BLaER1 (cell line): ENCODE results near the gene PTPN20.

ENCODE experiments used
- H3K27ac ChIP-seq: shearing (Covaris generic); formaldehyde crosslinking; 2 replicates; pipeline ENCODE4 v1.8.1; 2022
- H3K27me3 ChIP-seq: shearing (Covaris generic); formaldehyde crosslinking; 2 replicates; pipeline ENCODE4 v1.8.1; 2022
- H3K36me3 ChIP-seq: shearing (Covaris generic); formaldehyde crosslinking; 2 replicates; pipeline ENCODE4 v1.8.1; 2022
- H3K4me1 ChIP-seq: shearing (Covaris generic); formaldehyde crosslinking; 2 replicates; pipeline ENCODE4 v1.8.1; 2022
- H3K4me2 ChIP-seq: shearing (Covaris generic); formaldehyde crosslinking; 2 replicates; pipeline ENCODE4 v1.8.1; 2022
- H3K4me3 ChIP-seq: shearing (Covaris generic); formaldehyde crosslinking; 2 replicates; pipeline ENCODE4 v1.8.1; 2022
- H3K9ac ChIP-seq: shearing (Covaris generic); formaldehyde crosslinking; 2 replicates; pipeline ENCODE4 v1.8.1; 2022
- H3K9me3 ChIP-seq: shearing (Covaris generic); formaldehyde crosslinking; 2 replicates; pipeline ENCODE4 v1.8.1; 2022
- H4K20me1 ChIP-seq: shearing (Covaris generic); formaldehyde crosslinking; 2 replicates; pipeline ENCODE4 v1.8.1; 2022
- Cebpa-rat ChIP-seq: shearing (Covaris generic); IDR thresholded peaks from 2 replicates; pipeline ENCODE4 v1.8.1; 2022

PTPN20 gene

DNA sequence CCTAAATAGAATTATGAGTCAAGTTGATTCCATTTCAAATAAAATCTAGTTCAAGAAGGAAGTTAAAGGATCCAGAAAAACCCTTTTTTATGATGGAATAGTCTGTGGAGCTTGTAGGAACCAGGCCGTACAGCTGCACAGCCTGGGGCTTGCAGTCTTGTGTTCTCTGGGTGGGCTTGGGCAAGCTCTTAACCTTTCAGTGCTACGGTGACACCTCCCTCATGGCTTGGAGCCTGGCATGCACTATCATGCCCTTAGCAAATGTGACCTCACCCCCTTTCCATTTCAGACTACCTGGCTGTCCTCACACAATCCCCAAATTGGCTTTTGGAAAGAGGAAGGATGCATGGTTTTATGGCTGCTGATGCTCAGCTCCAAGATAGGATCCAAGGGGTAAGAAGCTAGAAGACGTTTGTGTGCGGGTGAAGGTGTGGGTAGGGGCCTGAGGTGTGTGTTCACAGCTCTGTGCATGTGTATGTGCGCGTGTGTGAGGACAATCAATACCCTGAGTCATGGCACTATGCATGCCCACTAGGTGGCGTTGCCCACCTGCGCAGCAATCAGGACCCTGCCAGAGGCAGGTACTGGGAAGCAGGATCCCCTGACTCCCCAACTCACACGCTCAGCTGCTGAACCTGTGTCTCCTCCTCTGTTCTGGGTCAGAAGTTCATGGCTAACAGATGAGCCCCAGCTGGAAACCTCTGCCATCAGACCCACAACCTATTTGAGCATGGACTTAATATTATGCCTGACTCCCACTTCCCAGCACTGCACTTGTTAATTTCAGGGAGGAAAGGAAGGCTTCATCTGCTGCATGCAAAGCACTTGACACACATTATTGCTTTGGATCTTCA lies 113.4 kb downstream of the PTPN20 start:
- Histone ChIP-seq H3K4me1 (peaks cover 12% of the 10 kb centered on the region), H3K27ac (no peak overlapping the region), H3K4me2 (no peak overlapping the region), H3K27me3 (no peaks in the 10 kb centered on the region), H3K9ac (no peak overlapping the region), H3K9me3 (no peaks in the 10 kb centered on the region), H3K36me3 (no peaks in the 10 kb centered on the region), H3K4me3 (no peak overlapping the region), H4K20me1 (no peaks in the 10 kb centered on the region)
- TF ChIP-seq Cebpa-rat: no peak

DNA sequence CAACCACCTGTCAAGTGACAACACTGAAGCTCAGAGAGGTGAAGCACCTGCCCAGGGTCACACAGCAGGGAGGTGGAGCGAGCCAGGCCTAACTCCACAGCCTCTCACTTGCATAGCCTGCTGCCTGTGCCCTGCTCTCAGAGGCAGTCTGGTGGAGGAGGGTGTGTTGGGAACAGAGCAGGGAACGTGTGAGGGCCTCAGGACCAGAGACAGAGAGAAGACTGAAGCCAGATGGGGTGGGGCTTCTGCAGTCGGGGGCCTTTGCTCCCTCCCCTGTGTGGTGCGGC lies 114.0 kb downstream of the PTPN20 start:
- no peaks in the 10 kb centered on the region for H3K9me3 ChIP-seq
- H4K20me1 ChIP-seq: no peaks in the 10 kb centered on the region
- H3K36me3 ChIP-seq: no peaks in the 10 kb centered on the region
- H3K27me3 ChIP-seq: no peaks in the 10 kb centered on the region
- H3K4me2 ChIP-seq: no peak overlapping the region
- H3K27ac ChIP-seq: no peak overlapping the region
- peaks cover 13% of the 10 kb centered on the region for H3K4me1 ChIP-seq
- TF ChIP-seq Cebpa-rat: no peak
- H3K4me3 ChIP-seq: no peak overlapping the region
- H3K9ac ChIP-seq: no peak overlapping the region

DNA sequence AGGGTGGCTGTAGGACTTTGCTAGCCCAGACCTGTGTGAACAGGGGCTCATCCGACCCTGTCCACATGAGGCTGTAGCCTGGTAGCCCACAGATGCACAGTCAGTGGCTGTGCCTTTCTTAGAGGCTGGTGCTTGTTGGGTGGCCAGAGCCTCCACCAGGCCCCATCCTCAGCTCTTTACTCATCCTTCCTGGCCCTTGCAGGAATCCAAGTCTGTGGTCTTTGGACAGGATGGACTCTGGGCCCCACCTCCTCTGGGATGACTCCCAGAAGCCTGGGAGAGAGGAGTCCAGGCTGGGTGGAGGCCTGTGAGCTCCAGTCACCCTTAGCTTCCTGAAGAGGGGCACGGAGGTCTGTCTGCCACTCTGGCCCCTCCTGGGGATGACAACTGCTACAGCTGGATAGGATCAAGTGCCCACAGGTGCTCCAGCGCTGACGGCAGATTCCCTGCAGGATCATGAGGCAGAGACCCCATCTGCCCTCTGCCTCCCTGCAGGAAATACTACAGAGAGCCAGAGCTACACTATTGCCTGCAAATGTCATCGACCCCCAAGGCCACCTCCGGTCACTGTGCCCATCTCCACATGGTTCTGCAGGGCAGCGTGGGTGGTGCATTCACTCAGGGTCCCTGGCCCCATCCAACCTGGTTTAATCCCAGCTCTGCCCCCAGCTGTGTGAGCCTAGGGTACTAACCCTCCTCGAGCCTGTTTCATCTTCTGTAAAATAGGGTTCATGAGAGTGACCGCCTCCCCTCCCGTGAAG lies 114.5 kb downstream of the PTPN20 start:
- Histone ChIP-seq H4K20me1 (no peaks in the 10 kb centered on the region), H3K27me3 (no peaks in the 10 kb centered on the region), H3K4me1 (peaks cover 13% of the 10 kb centered on the region), H3K27ac (no peak overlapping the region), H3K4me2 (no peak overlapping the region), H3K4me3 (no peak overlapping the region), H3K36me3 (no peaks in the 10 kb centered on the region), H3K9me3 (no peaks in the 10 kb centered on the region), H3K9ac (no peak overlapping the region)
- no peak for TF ChIP-seq Cebpa-rat

DNA sequence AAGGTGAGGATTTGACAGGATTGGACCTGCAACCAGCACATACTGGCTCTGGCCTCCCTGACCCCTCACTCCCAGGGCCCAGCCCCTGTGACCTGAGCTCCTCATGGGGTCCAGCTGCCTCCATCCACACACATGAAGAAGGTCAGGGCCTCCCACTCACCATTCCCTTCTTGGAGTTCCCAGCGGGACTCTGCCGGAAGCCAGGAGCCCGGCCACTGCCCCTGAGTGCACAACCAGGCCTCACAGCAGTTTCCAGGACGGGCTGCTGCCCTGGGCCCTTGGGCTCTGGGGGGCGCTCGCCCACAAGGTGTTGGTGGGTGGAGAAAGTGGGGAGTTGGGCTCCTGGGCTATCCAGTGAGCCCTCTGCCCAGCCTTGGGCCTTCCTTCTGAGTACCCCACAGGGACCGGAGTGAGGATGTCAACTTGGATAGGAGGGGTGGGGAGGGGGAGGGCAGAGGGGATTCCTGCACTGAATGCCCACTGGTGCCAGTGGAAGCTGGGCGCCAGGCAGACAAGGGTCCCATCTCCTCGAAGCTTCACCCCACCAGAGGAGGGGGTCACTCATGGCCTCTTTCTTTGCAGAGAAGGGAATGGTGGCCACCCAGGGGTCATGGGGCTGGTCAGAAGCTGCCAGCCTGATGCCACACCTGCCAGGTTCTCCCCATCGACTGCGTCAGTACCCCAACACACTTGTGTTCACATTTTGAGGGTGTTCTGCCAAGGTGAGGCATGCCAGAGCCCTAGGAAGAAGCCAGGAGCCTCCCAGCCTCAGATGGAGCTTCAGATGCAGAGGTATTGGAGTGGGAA lies 115.3 kb downstream of the PTPN20 start:
- H3K9ac ChIP-seq: no peak overlapping the region
- no peak overlapping the region for H3K4me3 ChIP-seq
- H4K20me1 ChIP-seq: no peaks in the 10 kb centered on the region
- no peak overlapping the region for H3K27ac ChIP-seq
- H3K9me3 ChIP-seq: no peaks in the 10 kb centered on the region
- no peaks in the 10 kb centered on the region for H3K36me3 ChIP-seq
- no peaks in the 10 kb centered on the region for H3K27me3 ChIP-seq
- TF ChIP-seq Cebpa-rat: no peak
- no peak overlapping the region for H3K4me2 ChIP-seq
- H3K4me1 ChIP-seq: peaks cover 13% of the 10 kb centered on the region

DNA sequence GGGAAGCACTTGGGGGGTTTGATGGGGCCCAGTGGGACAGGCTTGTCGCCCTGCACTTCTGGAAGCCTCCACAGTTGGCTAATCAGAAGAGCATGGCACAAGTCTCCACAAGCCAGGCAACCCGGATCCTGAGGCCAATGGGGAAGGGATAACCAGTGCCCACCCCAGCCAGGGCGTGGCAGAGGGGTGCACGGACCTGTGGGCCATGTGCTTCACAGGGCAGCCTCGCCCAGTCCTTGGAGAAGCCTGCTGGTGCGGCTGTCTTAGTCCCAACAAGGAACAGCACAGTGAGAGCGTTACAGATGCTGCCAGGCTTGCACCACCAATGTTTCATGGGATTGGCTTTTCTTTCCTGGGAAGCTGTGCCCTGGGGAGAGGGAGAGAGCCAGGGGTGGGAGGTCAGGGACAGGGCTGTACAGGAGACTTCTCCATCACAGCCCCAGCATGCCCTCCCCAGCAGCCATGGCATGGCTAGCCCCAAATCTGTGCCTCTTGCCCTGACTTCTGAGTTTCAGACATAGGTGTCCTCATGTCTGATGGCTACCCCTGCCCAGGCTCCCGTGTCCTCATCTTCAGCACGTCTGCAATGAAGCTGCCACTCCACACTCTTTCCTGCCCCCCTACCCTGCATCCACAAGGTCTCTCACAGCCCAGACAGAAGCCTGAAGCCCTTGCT lies 116.0 kb downstream of the PTPN20 start:
- Histone ChIP-seq H3K36me3 (no peaks in the 10 kb centered on the region), H3K27ac (no peak overlapping the region), H3K4me2 (no peak overlapping the region)

DNA sequence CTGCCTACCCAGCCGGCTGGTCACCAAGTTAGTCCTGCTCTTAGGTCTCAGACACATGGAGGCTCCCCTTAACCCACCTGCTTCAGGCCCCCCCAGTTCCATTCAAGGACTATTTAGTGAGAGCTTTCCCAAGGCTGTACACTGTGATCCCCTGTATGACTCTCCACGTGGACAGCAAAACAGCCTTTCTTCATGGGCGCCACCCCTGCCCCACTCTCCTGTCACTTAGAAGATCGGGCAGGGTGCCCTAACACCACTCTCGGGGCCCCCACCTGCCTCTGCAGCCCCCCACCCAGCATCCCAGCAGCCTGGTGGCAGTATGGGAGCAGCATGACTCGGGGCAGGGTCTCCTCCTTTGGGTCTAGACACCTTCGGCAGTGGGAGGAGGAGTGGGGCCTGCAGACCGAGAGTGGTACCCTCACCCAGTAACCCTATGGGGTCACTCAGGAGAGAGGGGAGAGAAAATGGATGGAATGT lies 116.6 kb downstream of the PTPN20 start:
- no peak for TF ChIP-seq Cebpa-rat
- peaks cover 13% of the 10 kb centered on the region for H3K4me1 ChIP-seq
- no peaks in the 10 kb centered on the region for H3K9me3 ChIP-seq
- no peak overlapping the region for H3K9ac ChIP-seq
- H3K4me2 ChIP-seq: no peak overlapping the region
- H4K20me1 ChIP-seq: no peaks in the 10 kb centered on the region
- H3K4me3 ChIP-seq: no peak overlapping the region
- no peaks in the 10 kb centered on the region for H3K36me3 ChIP-seq
- H3K27me3 ChIP-seq: no peaks in the 10 kb centered on the region
- H3K27ac ChIP-seq: no peak overlapping the region

More for the DNA sequence above, 116.0 kb downstream of the PTPN20 start:
- Histone ChIP-seq H4K20me1 (no peaks in the 10 kb centered on the region), H3K27me3 (no peaks in the 10 kb centered on the region), H3K4me1 (peaks cover 13% of the 10 kb centered on the region), H3K9ac (no peak overlapping the region), H3K9me3 (no peaks in the 10 kb centered on the region), H3K4me3 (no peak overlapping the region)
- TF ChIP-seq Cebpa-rat: no peak

DNA sequence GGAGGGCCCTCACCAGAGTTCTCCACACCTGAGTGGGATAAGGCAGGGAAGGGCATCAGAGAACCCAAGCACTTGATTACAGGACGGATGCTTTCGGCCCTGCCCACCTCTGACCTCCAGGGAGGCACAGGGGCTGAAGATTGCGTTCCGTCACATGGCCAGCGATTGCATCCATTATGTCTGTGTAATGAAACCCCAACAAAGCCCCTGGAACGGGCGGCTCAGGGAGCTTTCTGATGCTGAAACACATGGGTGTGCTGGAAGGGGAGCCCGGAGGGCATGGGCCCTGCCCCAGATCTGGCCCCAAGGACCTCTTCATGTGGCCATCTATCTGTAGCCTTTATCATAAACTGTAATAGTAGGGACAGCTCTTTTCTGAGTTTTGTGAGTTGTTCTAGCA lies 117.2 kb downstream of the PTPN20 start:
- TF ChIP-seq Cebpa-rat: no peak

DNA sequence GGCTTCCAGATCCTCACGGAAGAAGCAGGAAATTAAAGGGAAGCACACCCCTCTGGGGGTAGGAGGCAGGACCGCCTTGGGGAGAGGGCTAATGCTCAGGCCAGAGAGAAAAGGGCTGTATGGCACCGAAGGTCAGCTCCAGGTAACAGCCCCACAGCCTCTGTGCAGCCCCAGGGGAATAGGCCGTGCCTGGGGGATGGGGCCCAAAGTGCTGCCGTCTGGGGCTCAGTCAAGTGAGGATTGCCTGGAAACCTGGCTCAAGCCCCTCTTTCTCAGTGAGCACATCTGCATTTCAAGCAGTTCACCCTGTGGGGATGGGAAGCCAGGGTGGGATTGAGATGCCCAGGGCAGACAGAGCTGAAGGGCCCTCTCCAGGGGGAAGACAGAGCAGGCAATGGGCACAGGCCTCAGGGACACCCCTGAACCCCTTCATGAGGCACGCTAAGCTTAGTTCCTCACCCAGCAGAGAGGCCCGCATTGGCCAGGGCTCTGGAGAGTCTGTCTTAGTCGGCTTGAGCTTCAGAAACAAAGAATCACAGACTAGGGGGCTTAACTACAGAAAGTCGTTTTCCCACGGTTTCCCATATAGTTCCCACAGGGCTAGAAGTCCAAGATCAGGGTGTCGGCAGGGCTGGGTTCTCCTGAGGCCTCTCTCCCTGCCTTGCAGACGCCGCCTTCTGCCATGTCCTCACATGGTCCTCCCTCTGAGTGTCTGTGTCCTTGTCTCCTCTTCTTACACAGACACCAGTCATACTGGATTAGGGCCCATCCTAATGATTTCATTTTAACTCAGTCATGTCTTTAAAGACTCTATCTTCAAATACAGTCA lies 118.2 kb downstream of the PTPN20 start:
- Histone ChIP-seq H4K20me1 (no peaks in the 10 kb centered on the region), H3K36me3 (no peaks in the 10 kb centered on the region), H3K9ac (no peak overlapping the region), H3K27ac (no peak overlapping the region), H3K27me3 (no peaks in the 10 kb centered on the region), H3K9me3 (no peaks in the 10 kb centered on the region), H3K4me3 (no peak overlapping the region), H3K4me1 (peaks cover 14% of the 10 kb centered on the region), H3K4me2 (peak overlapping the region; percentile 56)
- no peak for TF ChIP-seq Cebpa-rat

More for the DNA sequence above, 117.2 kb downstream of the PTPN20 start:
- Histone ChIP-seq H3K27ac (no peak overlapping the region), H3K9me3 (no peaks in the 10 kb centered on the region), H3K36me3 (no peaks in the 10 kb centered on the region), H3K4me3 (no peak overlapping the region), H3K4me1 (peaks cover 13% of the 10 kb centered on the region), H3K9ac (no peak overlapping the region), H3K27me3 (no peaks in the 10 kb centered on the region), H3K4me2 (peak overlapping the region; percentile 56), H4K20me1 (no peaks in the 10 kb centered on the region)
